Mammary epithelial cell (primary cell): ENCODE data around the gene SEPSECS.

Experiments
- CTCF ChIP-seq, 2 donors: IDR thresholded peaks in 1 of 2; conservative IDR thresholded peaks in 1 of 2; 2 replicates each; pipeline ENCODE4 v1.5.1; 2011 to 2012; ENCODE audit warnings: inconsistent platforms in 2 of 2, low read length in 2 of 2, mild to moderate bottlenecking in 2 of 2, control low read depth in 1 of 2, low read depth in 1 of 2; ENCODE audit not compliant: insufficient read depth in 1 of 2; ENCODE audit errors: extremely low read depth in 1 of 2
- EZH2 ChIP-seq: IDR thresholded peaks from 2 replicates; pipeline ENCODE4 v1.6.1; 2012; ENCODE audit warnings: low read length, inconsistent platforms, borderline replicate concordance

GRCh38 chr4:25078523-25078922, 81.7 kb downstream of the SEPSECS start:
- no peak for TF ChIP-seq CTCF (conservative IDR thresholded peaks at IDR 0.05 in 1 of 2, IDR thresholded peaks at IDR 0.05 in 1 of 2; ENCODE audit: extremely low read depth in 1 of 2, insufficient read depth in 1 of 2, low read depth in 1 of 2, low read length in 2 of 2)
- TF ChIP-seq EZH2 = no peak
